GM21528 (cell line): ENCODE measurements around the gene PLEKHG4.

ENCODE experiments used
- ATAC-seq: cut with Tn5 transposase; IDR thresholded peaks from one replicate; pipeline ENCODE4 v1.9.1; 2021; ENCODE audit warnings: mild to moderate bottlenecking, moderate library complexity; ENCODE audit not compliant: unreplicated experiment, low FRiP score

PLEKHG4 gene

GRCh38 chr16:67279296-67280089, at the start of gene PLEKHG4:
Gene PLEKHG4, plus strand, starts transcription at chr16:67279532. Its CDS starts 513 bp downstream, at chr16:67280045.
- peak; percentile 66 for ATAC-seq

- no peak for ATAC-seq
These were observed 49.2 kb upstream of the PLEKHG4 start for GRCh38 chr16:67229906-67230808.

- ATAC-seq: no peak
These were observed 48.3 kb upstream of the PLEKHG4 start for GRCh38 chr16:67230809-67231660.

GRCh38 chr16:67233596-67233995, 45.7 kb upstream of the PLEKHG4 start:
- no peak for ATAC-seq

GRCh38 chr16:67234180-67234597, 45.1 kb upstream of the PLEKHG4 start:
- ATAC-seq: no peak

- ATAC-seq: no peak
These were observed 43.3 kb upstream of the PLEKHG4 start for GRCh38 chr16:67235816-67236562.

GRCh38 chr16:67236563-67237395, 42.6 kb upstream of the PLEKHG4 start:
- no peak for ATAC-seq

GRCh38 chr16:67237396-67238277, 41.7 kb upstream of the PLEKHG4 start:
- ATAC-seq: no peak

- ATAC-seq: no peak
These were observed 41.1 kb upstream of the PLEKHG4 start for GRCh38 chr16:67238278-67238575.

- ATAC-seq: no peak
These were observed 40.4 kb upstream of the PLEKHG4 start for GRCh38 chr16:67238806-67239470.

- ATAC-seq: no peak
These were observed 38.8 kb upstream of the PLEKHG4 start for GRCh38 chr16:67240506-67240905.

GRCh38 chr16:67241008-67241900, 38.1 kb upstream of the PLEKHG4 start:
- no peak for ATAC-seq

- no peak for ATAC-seq
These were observed 37.1 kb upstream of the PLEKHG4 start for GRCh38 chr16:67242138-67242730.

- no peak for ATAC-seq
These were observed 35.9 kb upstream of the PLEKHG4 start for GRCh38 chr16:67243481-67243880.

GRCh38 chr16:67244387-67245185, 34.7 kb upstream of the PLEKHG4 start:
- peak; percentile 47 for ATAC-seq
